GM21529 (cell line): ENCODE measurements around the gene SLC35C1.
"Not testable (repeated sequence)": the region's sequence is repeated elsewhere in the genome, so short reads cannot be mapped to it uniquely, and the experiment has no call there.

Experiments used
- ATAC-seq: cut with Tn5 transposase; IDR thresholded peaks from one replicate; pipeline ENCODE4 v1.9.1; 2021; ENCODE audit not compliant: unreplicated experiment

The SLC35C1 gene

GRCh38 chr11:45786272-45786671 lies 18.7 kb upstream of the SLC35C1 start:
- ATAC-seq, result no peak

DNA sequence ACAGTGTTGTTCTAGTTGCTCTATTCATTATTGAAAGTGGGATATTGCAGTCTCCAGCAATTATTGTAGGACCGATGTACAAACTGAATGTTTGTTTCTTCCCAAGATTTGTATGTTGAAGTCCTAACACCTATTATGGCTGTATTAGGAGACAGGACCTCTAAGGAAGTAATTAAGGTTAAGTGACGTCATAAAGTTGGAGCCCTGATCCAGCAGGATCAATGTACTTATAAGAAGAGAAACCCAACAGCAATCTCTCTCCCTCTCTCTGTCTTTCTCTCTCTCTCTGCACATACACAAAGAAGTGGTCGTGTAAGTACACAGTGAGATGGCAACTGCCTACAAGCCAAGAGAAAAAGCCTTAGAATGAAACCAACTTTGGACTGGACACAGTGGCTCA lies 16.1 kb upstream of the SLC35C1 start:
- ATAC-seq, result no peak

GRCh38 chr11:45791524-45791923 lies 13.4 kb upstream of the SLC35C1 start:
- ATAC-seq, result no peak

- ATAC-seq, result no peak
Measured at GRCh38 chr11:45794169-45794568, 10.8 kb upstream of the SLC35C1 start.

GRCh38 chr11:45795379-45795778 lies 9.6 kb upstream of the SLC35C1 start:
- no peak for ATAC-seq

- no peak for ATAC-seq
Measured at GRCh38 chr11:45796461-45796861, 8.5 kb upstream of the SLC35C1 start.

DNA sequence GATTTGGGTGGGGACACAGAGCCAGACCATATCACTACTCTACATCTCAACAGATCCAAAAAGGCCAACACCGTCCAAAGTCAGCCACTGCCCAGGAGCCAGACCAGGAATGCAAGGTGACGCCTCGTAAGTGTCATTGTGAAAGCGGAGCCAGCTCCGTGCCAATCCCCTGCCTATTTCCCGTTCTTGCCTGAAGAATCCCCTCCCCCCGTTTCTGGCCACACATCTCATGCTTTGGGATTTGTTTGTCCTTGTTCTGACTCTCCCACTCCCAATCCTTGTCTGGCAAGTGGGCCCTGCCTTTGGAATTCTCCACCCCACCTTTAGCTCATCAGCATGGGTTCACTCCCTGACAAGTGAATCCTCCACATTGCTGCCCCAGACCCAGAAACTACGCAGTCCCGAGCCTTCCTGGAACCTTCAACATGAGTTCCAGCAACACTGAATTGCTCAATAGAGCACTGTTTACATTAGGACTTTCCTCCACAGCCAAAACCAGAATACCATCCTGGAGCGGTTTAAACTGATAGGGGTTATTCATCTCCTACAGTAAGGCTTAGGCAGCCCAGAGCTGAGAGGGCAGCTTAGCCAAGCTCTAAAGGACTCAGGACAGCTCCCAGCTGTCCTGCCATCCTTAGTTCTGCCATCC lies 6.0 kb upstream of the SLC35C1 start:
- ATAC-seq, result no peak

DNA sequence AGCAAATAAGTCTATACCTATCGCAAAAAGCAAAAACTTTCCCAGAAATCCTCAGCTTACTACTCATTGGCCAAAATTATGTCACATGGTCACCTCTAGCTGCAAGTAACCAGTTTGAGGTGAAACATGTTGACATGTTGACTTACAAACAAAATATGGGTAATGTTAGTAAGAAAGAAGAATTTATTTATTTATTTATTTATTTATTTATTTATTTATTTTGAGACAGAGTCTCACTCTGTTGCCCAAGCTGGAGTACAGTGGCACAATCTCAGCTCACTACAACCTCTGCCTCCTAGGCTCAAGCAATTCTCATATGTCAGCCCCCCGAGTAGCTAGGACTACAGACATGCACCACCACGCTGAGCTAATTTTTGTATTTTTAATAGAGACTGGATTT lies 5.4 kb upstream of the SLC35C1 start:
- ATAC-seq, result no peak

DNA sequence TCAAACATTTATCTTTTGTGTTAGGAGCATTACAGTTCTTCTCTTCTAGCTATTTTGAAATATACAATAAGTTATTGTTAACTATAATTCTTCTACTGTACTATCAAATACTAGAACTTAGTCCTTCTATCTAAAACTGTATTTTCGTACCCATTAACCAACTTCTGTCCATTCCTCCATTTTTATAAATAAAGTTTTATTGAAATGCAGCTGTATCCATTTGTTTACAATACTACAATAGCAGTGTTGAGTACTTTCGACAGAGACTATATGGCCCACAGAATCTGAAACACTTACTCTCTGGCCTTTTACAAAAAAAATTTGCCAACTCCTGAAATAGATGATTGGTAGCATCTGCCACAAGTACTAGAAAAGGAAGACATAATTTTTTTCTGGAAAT lies 4.7 kb upstream of the SLC35C1 start:
- ATAC-seq, result no peak

DNA sequence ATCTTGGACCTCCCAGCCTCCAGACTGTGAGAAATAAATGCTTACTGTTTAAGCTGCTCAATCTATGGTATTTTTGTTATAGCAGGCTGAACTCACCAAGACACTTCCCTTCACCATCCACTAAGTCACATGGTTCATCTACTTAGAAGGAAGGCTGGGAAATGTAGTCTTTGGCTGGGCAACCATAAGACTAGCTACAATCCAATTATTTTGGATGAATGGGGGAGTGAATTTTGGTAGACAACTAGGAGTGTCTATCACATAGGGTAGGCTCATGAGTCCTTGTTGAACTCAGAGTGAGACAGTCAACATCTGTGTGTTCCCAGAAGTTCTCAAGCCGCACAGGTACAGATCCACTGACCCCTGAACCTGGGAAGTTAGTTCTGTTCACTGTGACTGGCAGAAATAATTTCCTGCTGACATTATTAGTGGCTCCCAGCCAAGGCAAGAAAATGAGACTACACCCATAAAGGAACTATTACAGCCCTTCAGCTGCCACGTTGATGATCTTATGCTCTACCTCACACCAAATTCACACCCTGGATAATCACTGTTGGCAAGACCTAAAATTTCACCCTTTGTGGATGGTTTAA lies 3.1 kb upstream of the SLC35C1 start:
- ATAC-seq, result no peak

GRCh38 chr11:45802531-45803317 lies 2.2 kb upstream of the SLC35C1 start:
- no peak for ATAC-seq

GRCh38 chr11:45803971-45804760 lies 783 bp upstream of the SLC35C1 start:
- peak; percentile 38 for ATAC-seq

DNA sequence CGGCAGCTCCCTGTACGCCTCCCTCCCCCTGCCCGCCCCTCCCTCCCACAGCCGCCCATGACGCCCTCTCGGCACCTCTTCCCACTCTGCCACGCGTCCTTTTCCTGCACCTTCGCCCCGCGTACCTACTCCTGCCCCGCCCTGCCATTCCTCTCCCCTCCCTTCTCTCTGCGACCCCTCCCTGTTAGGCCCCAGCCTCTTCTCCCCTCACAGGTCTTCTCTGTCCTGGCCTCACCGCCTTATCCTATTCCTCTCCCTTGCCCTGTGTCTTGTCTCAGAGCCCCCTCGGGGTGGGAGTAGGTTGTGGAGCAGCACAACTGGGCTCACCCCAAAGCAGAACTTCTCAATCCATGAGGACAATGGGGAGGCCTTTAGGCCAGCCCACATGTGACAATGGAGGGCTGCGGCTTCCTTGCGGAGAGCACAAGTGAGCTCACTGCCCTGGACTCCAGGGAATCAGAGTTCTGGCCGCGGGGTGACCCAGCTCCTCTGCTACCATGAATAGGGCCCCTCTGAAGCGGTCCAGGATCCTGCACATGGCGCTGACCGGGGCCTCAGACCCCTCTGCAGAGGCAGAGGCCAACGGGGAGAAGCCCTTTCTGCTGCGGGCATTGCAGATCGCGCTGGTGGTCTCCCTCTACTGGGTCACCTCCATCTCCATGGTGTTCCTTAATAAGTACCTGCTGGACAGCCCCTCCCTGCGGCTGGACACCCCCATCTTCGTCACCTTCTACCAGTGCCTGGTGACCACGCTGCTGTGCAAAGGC lies 539 bp downstream of the SLC35C1 start:
- peak; percentile 30 for ATAC-seq

DNA sequence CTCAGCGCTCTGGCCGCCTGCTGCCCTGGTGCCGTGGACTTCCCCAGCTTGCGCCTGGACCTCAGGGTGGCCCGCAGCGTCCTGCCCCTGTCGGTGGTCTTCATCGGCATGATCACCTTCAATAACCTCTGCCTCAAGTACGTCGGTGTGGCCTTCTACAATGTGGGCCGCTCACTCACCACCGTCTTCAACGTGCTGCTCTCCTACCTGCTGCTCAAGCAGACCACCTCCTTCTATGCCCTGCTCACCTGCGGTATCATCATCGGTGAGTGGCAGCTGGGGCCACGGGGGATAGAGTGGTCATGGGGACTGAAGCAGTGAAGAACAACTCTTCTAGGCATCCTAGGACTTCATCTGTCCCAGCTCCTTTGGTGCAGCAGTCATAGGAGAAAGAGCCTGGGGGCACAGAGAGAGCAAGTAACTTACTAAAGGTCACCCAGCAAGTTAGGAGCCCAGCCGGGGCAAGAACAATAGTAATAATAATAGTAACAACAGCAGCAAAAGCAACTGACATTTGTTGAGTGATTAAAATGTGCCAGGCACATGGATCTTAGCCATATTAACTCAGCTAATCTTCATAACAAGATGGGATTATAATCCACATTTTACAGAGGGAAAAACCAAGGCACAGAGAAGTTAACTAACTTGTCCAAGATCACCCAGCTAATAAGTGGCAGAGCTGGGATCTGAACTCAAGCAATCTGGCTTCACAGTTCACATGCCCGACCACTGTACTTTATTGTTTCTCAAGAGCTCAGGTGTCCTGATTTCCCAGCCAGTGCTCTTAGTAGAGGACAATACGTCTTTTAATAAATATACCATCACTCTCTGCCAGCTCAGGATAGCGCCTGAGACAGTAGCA lies 1.4 kb downstream of the SLC35C1 start:
- ATAC-seq, result no peak

- ATAC-seq, result no peak
Measured at GRCh38 chr11:45806937-45807791, 2.2 kb downstream of the SLC35C1 start.

DNA sequence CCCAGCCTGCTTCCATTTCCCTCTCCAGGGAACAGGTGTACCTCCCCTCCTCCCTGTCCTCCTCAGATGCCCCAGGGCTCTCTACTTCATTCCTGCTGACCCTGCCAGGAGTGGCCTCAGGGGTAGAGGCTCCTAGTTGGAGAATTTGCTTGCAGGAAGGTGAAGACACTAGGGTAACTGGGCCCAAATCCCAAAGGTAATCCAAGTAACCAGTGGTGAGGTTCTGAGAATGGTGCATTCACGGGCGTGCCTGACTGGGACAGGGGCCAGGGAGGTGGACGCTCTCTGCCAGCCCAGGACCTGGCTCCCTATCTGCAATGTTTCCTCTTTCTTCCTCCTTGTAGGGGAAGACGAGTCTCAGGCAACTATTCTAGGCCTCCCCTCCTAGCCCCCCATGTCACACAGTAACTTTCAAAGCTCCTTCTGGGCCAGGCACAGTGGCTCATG lies 2.9 kb downstream of the SLC35C1 start:
- no peak for ATAC-seq

DNA sequence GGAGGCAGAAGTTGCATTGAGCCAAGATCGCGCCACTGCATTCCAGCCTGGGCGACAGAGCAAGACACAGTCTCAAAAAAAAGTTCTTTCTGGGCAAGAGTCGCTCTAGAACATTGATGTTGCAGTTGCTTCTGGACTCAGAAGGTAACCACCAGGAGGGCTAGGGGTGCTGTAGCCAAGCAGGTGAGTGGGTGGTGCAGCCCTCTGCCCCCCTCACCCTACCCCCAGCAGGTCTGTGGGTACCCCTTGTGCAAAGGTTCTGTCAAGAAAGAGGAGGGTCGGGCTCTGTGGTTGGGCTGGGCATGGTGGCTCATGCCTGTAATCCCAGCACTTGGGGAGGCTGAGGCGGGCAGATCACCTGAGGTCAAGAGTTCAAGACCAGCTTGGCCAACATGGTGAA lies 3.5 kb downstream of the SLC35C1 start:
- ATAC-seq, result not testable (repeated sequence)

DNA sequence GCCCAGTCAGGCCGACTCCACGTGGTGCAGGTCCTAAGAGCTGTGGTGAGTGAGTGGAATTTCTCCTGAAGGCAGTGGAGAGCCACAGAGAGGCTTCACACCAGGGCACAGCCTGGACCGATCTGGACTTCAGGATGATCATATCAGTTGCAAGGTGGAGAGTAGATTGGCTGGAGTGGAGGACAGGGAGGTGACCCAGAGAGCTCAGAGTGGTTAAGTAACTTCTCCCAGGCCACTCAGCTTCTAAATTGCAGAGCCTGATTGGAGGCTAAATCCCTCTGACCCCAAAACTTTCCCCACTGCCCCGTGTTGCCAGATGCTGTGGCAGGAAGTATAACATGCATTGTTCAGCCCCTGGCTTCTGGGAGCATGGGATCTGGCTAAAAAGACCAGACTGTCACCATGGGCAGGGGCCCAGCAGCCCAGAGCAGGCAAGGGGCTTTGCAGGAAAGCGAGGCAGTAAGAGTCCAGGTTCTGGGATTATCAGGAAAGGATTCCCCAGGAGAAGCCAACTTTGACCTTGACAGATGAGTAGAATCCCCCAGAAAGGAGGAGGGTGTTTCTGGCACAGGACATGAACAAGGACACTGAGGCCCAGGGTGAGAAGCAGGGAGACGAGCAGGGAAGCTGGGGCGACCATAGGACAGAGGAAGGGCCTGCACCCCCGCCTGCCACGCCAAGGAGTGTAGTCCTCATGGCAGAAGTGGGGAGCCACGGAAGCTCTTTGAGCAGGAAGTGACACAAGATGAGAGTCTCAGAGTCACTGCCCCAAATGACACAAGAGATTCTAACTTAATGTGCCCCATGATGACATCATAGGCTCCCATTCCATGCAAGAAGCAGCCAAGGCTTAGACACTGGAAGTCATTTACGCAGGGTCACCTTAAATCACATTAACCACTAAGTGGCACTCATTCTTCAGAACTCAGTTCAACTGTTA lies 4.8 kb downstream of the SLC35C1 start:
- no peak for ATAC-seq
